Lower leg skin (tissue), 3 donors: ENCODE measurements around the gene GAK.

ENCODE experiments used
- CTCF ChIP-seq, 3 donors: fragments of 450-650 bp; IDR thresholded peaks; one replicate each; pipeline ENCODE4 v1.5.1; 2016; ENCODE audit warnings: antibody characterized with exemption in 3 of 3, mild to moderate bottlenecking in 3 of 3, moderate library complexity in 2 of 3
- POLR2A ChIP-seq, 2 donors: fragments of 450-650 bp; IDR thresholded peaks; one replicate each; pipeline ENCODE4 v1.6.1; 2016 to 2017; ENCODE audit warnings: antibody characterized with exemption in 2 of 2, mild to moderate bottlenecking in 1 of 2, moderate library complexity in 1 of 2

GRCh38 chr4:866761-867390, 65.2 kb downstream of the GAK start:
- TF ChIP-seq CTCF (IDR thresholded peaks at IDR 0.05) (no peak), POLR2A (IDR thresholded peaks at IDR 0.05) (no peak)
